Stimulated activated CD8-positive, alpha-beta memory T cell treated with anti-CD3 and anti-CD28 coated beads, Interleukin-12 subunit alpha, Interleukin-12 subunit beta, amount 100 ng/mL, for 4 hours (primary cell): ENCODE data around the gene TMEM37.

Experiments used
- DNase-seq: peaks from one replicate; pipeline ENCODE4 v3.0.0-alpha.2; 2020; ENCODE audit warnings: low read depth

Gene TMEM37

DNA sequence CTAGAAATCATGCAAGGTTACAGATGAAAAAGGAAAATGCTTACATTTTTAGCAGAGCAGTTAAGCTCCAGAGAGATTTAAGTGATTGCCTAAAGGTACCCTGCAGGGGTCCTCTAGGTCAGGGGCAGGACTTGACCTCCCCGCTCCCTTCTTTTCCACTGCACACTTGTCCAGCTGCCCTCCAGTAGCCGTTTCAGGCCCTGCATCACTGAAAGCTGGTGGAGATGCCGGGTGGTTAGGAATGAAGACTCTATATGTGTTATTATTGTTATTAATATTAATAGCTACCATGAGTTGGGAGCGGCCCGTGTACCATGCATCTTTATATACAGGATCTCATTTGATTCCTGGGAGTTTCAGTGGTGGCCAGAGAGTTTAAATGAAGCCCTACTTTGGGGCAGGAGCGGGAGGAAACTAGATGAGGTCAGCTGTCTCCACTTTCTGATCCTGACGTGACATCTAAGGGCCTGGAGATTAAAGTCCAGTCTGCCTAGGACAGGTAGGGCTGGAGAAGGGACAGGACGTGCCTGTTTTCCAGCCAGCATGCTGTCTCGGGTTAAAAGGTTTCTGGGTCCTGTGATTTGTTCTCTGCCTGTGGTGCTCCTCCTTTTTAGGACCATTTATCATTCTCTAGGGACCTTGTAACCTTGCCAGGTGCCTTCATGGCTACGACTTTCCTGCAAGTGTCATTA, 2.1 kb downstream of the TMEM37 start:
- DNase-seq, result no peak

DNA sequence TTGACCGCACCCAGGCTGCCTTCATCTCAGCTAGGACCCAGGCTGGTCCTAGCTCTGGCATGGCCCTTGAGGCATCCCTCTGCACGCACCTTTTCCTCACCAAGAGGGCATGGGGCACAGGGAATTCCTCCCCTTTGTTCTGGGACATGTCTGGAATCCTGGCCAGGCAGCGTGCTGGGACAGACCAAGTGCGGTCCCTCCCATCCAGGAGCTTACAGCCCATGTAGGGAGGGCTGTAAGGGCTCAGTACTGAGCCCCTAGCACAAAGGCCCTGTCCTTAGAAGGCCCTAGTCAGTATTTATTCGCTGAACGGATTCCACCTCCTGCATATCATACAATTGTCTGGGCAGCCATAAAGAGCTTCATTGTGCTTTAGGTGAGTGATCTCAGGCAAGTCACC, 3.0 kb downstream of the TMEM37 start:
- DNase-seq, result no peak

- DNase-seq, result no peak
Observed at GRCh38 chr2:119435081-119435952, 3.7 kb downstream of the TMEM37 start.

- DNase-seq, result no peak
Observed at GRCh38 chr2:119435953-119436297, 4.3 kb downstream of the TMEM37 start.

- no peak for DNase-seq
Observed at GRCh38 chr2:119436993-119437772, 5.5 kb downstream of the TMEM37 start.

GRCh38 chr2:119438128-119438656, 6.5 kb downstream of the TMEM37 start:
- no peak for DNase-seq

GRCh38 chr2:119438726-119439284, 7.2 kb downstream of the TMEM37 start:
- no peak for DNase-seq

DNA sequence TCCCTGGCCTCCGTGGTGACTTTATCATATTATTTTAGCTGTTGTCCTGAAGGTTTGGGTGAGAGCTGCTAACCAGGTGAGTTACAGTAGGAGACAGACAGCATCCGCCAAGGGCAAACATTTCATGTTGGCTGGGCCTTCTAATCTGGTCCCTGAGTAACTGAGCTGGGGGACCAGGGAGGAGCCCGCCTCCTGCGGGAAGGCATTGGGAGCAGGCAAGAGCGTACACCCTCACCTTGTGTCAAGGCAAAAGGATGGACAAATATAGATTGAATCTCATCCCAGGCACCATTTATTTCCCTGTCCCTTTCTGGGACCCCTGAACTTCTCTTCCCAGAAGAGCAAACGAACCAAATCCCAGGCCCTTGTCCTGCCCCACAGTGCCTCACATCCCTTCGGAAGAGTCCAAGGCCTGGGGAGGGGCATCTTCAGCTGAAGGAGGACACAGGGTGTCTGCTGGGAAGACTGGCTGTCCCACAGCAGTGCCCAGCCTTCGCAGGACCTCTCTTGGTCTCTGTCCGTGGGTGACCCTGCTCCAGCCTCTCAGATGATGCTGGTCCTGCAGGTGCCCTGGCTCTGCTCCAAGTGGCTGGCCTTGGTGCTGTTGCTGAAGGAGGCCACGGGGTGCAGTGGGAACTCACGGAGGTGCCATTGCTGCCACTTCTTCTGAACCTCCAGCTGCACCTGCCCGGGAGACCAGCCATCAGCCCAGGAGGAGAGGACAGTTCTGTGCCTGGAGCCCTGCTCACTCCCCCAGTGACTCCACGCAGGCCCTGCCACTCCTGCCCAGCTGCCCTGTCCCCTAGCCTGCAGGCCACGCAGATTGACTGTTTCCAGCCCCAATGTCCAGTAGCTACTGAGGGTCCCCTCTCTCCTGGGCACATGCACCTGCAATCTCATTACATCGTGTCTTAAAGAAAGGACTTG, 8.2 kb downstream of the TMEM37 start:
- DNase-seq, result no peak

DNA sequence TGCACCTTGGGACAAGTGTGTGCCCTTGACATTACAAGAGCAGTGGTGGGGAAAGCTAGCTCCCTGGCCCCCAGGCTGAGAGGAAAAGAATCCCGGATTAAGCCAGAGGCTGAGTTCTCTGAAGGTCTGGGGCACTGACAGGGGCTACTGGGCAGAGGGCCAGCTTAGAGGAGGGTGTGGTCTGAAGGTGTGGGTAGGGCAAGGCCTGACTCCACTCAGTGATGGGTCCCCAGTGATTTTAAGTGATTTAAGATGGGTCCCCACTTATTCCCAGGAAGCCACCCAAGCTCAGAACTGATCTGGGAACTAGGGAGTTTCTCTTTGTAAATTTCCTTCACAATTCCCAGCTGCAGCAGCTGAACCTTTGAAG, 8.8 kb downstream of the TMEM37 start:
- no peak for DNase-seq

- no peak for DNase-seq
Observed at GRCh38 chr2:119440873-119441272, 9.2 kb downstream of the TMEM37 start.

DNA sequence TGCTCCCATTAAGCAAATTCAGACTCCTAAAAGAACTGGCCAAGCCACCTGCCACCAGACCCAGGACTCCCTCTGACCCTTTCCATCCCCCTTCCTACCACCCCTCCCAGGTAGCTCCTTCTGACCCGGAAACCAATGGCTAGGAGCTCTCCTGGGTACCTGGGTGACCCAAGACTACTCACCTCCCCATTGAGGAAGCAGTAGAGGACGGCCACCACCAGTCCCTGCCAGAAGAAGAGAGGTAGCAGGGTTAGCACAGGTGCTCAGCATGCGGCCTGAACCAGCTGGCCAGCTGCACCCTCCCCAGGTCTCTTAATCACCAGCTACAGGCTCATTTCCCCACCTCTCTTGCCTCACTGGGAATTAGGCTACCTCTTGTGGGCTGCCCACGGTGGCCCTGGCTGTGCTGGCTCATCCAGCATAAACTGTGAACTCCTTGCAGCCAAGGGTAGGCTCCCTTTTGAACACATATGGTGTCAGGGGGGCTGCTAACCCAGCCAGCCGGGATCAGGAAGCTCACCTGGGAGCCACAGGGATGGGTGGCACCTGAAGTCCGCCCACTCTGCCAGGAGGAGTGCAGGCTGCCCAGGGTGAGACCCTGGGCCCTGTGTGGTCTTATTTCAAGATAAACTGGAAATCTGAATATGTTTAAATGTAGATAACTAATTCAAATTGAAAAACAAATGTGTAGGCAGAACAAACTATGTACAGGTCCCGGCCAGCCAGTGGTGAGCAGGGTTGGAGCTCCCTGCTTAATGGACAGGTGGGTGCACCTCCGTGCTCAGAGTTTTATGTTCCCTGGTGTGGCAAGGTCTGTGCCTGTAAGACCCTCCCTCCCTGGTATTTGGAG, 9.9 kb downstream of the TMEM37 start:
- no peak for DNase-seq

GRCh38 chr2:119442226-119442619, 10.6 kb downstream of the TMEM37 start:
- no peak for DNase-seq

DNA sequence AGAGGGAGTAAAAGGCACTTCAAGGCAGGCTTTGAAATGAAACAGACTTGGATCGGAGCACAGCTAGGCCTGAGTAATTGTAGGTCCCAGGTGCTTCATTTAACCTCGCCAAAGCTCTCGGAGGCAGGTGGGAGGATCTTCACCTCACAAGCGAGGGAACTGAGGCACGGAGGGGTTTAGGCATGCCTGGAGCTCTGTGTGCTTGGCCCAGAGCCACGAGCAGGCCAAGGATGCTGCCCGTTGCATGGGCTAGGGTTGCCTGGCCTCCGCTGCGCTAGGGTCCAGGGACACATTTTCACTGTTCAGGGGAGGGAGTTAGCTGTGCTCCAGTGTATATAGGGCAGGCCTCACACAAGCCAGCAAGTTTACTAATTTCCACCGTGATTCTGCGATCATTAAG, 11.2 kb downstream of the TMEM37 start:
- no peak for DNase-seq

DNA sequence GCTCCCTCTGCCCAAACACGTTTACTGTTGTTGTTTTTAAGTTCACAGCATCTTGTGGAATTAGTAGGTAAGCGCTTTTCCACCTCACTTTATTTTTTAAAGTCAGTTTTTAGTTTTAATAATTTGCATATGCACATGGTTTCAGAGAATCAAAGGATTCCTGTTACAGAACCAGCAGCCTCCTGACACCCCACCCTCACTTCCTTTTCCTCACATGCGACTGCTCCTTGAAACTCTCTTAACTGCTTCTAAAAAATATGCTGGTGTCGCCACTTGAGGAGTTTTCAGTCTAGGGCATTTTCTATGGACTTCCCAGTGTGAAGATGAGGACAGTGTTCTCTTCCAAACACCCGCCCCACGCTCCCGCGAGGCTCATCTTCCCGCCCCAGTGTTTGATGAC, 14.4 kb downstream of the TMEM37 start:
- no peak for DNase-seq

GRCh38 chr2:119448427-119449141, 16.9 kb downstream of the TMEM37 start:
- DNase-seq, result no peak

GRCh38 chr2:119449521-119449920, 17.9 kb downstream of the TMEM37 start:
- DNase-seq, result no peak

GRCh38 chr2:119451336-119452050, 19.8 kb downstream of the TMEM37 start:
- DNase-seq, result no peak

DNA sequence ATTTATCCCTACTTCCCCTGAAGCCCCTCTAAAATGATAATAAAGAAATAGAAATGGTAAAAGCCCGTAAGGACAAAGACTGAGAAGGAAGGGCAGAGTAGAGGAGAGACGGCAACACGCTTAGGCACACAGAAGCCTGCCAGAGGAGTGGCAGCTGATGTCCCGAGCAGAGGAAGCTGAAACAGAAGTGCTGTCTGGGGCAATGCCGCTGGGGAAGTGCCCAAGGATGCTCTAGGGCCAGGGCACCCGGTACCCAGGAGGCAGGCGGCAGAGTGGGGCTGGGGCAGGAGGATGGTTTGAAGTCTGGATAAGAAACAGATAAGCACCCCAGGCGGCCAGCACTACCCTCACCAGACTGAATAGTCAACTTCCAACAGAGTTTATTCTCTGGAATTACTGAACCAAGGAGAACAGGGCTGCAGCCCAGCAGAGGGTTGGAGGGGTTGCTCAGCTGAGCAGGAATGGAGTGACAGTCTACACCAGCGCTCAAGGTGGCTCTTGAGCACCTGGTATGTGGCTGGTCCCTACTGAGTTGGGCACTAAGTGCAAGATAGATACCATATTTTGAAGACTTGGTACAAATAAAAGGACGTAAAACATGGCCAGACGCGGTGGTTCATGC, 22.4 kb downstream of the TMEM37 start:
- no peak for DNase-seq
